Measurements from ENCODE around the gene GON4L.
"Not testable (repeated sequence)": the region's sequence is repeated elsewhere in the genome, so short reads cannot be mapped to it uniquely, and the experiment has no call there.

Gene GON4L

DNA sequence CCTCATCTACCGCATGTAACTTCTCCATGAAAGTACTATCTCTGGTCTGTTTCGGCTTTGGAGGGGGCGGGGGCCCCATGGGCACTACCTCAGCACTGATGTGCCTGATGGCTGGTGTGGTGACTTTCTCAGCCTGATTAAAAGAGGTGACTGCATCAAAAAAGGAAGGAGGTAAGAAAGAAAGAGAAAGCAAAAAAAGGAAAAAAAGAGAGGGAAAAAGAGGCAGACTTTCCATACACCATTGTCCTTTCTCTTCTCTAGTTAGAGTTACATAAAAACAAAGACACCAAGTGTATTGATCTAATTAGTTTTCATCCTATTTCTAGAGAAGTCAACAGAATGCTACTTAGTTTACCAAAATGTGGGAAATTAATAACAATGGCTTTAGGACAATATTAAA lies 43.3 kb downstream of the GON4L start:
- DNase-seq (no peak), ATAC-seq (no peak)

DNA sequence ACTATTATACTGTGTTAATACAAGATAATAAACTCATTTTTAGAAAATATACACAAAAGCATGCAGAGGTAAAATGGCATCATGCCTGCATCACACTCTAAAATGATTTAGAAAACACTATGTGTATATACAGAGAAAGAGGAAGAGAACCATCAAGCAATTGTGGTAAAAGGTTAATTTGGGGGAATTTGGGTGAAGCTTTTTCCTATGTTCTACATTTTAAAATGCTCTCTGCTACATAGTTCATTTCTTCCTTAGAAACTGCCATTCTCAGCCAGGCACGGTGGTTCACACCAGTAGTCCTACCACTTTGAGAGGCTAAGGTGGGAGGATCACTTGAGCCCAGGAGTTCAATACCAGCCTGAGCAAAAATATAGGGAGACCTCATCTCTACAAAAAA lies 44.1 kb downstream of the GON4L start:
- no peak for DNase-seq
- ATAC-seq = no peak

DNA sequence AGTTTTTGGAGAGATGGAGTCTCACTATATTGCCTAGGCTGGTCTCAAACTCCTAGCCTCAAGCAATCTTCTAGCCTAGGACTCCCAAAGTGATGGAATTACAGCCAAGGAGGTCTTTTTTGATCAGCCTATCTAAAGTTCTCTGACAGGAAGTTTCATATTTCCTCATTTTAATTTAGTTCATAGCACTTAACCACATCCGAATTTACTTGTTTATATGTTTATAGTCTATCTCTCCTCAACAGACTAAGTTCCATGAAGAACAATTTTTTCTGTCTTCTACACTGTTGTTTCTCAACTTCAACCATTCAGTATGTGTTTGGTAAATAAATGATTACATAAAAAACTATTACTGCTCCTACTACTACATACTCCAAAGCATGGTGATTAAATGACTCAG lies 47.9 kb downstream of the GON4L start:
- ATAC-seq (no peak), DNase-seq (no peak)

DNA sequence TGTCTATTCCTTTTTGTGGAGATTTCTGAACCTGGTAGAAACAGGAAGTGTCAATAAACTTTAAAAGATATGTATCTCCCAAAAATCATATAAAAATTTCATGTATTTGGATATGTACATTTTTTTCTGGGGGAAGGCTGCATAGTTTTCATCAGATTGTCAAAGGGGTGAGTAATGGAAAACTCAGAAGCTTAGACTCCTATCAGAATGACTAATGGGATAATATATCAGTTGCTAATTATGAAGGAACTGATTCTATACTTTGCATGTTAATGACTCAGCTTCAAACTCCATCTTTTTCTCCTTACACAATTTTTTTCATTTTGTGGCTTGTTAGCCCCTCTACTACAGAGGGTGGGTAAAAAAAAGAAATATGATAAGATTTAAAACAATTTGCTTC lies 55.9 kb downstream of the GON4L start:
- ATAC-seq (peak; percentile 65), DNase-seq (no peak)

DNA sequence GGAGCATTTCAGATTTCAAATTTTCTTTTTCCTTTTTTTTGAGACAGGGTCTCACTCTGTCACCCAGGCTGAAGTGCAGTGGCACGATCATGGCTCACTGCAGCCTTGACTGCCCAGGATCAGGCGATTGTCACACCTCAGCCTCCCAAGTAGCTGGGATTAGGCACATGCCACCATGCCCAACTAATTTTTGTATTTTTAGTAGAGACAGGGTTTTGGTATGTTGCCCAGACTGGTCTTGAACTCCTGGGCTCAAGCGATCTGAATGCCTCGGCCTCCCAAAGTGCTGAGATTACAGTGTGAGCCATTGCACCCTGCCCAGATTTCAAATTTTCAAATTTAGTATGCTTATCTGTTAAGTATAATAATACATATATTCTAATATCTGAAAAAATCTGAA lies 61.4 kb downstream of the GON4L start:
- DNase-seq, ATAC-seq: not testable (repeated sequence)

DNA sequence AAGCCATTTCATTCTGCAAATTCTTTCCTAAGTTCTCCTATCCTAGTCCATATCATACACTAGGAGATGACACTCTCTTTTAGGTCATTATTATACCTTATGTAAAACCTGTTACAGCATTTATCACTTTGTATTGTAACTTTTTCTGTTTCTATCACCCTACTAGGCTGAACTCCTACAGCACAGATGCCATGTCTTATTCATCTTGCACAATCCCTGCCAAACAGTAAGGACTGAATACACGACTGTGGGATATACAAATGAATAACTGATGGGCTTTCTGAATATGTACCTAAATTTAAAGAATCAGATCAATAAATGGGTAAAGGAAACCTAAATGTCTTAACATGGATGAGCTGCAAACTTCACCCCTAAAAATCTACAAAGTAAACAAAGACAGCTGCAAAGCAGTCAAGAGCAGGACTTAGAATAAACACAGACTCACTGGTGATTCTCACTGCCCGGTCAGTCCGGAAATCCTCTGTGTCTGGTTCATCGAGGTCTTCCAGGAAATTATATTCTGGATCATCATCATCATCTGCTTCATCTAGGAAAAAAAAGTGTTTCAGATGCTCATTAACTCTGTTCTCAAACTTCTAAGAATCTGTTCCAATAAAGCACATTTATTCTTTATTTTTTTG lies 62.3 kb downstream of the GON4L start:
- ATAC-seq = no peak
- no peak for DNase-seq

DNA sequence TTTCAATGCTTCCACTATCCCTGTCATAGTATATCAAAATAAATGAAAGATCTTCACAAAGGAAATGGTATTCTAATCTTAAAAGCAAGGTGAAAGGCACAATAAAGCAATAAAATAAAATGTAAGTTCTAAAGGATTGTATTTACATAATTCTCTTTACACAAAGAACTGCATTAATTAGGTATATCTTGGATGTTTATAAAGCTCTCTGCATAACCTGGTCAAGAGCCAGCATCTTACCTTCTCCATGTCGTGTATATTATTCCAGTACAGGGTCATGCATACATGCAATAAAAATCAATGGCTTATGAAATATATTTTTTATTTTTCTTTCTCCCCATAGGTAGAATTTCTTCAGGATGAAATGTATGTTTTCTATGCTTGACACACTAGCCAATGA lies 63.8 kb downstream of the GON4L start:
- ATAC-seq (no peak), DNase-seq (no peak)

DNA sequence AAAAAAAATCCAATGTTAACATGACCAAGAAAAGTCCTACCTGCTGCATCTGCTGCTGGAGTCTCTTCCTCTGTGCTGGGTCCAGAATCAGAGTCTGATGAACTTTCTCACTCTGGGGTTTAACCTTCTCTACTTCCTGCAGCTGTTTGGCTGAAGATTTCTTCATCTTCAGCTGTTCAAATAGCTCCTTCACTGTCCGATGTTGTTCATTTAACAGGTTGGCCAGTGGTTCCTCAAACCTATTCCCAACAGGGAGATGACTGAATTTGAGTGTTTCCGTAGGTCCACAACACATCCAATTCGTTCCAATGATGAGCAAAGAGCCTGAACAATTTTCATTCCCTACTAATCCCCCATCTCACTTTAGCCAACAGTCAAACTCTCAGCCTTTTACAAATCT lies 79.4 kb downstream of the GON4L start:
- DNase-seq (no peak), ATAC-seq (no peak)

DNA sequence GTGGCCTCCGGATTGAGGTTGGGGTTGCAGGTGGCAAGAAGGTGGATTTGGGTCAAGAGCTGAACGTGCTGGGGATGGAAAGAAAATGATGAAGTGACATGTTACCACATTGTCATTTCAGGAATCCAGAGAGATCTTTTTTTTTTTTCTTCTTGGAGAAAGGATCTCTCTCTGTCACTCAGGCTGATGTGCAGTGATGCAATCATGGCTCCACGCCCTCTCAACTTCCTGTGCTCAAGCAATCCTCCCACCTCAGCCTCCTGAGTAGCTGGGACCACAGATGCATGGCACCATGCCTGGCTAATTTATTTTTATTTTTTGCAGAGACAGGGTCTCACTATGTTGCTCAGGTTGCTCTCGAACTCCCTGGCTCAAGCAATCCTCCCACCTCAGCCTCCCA lies 80.6 kb downstream of the GON4L start:
- ATAC-seq (no peak), DNase-seq (no peak)

DNA sequence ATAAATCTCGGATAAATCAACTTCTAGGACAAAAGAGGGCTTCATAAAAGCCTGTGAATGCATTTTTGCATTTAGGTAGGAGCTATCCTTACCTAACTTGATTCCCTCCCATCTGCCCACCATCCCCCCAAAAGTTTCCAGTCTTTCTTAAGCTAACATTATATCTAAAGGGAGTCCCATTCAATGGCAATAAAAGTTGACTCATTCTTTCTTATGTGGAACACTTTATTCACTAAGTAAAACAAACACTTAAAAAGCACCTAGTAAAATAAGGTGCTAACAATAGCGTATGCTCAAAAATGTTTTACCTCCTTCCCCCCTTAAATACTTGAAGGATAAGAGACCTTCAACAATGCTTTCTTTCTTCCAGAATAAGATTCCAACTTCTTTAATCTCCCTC lies 83.8 kb downstream of the GON4L start:
- no peak for ATAC-seq
- no peak for DNase-seq

DNA sequence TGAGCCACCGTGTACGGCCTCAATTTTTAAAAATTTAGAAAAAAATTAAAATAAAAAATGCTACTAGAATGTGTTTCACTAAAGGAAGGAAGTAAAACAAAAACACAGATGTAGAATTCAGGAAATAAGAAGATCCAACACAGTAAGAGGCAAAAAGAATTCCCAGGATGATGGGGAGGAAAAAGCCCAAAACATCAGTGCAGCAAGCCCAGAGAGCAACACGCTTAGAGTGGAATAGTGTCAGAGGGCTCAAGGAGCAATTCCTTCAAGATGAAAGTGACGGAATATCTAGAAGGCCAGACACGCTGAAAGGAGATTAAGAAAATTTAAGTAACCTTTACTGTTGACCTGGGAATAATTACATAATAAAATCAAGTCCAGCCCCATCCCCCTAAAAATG lies 87.8 kb downstream of the GON4L start:
- DNase-seq = no peak
- ATAC-seq = no peak

DNA sequence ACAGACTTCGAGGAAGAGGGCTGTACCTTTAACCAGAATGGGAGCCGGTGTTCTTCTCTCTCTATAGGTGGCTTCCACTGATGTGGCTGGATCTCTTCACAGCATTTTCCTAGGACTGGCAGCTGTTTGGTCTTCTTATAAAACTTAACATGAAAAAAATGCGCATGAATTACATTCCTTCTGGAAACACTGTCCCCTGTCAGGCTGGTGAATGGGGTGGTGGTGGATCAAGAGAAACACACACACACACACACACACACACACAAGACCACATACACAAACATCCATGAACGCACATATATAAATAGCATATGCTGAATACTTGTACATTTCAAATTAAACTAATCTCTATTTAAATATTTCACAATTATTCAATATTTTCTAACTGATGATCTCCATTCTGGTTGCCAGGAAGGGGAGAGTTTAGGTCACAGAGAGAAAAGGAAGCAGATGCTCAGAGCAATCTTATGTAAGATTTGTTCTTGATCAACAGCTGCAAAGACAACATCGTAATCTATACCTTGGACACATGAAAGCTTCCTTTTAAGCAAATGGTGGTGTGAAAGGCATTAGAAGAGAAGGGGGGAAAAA lies 89.5 kb downstream of the GON4L start:
- DNase-seq, ATAC-seq: not testable (repeated sequence)

DNA sequence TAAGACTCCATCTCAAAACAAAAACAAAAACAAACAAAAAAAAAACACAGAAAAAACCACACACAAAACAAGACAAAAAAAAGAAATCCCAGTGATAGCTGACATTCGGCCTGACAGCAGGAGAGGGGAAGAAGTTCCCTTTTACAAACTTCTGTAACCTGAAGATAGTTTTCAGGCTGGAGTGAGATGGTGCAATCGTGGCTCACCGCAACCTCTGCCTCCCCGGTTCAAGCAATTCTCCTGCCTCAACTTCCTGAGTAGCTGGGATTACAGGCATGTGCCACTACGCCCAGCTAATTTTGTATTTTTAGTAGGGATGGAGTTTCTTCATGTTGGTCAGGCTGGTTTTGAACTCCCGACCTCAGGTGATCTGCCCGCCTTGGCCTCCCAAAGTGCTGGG lies 93.0 kb downstream of the GON4L start:
- ATAC-seq, DNase-seq: not testable (repeated sequence)

DNA sequence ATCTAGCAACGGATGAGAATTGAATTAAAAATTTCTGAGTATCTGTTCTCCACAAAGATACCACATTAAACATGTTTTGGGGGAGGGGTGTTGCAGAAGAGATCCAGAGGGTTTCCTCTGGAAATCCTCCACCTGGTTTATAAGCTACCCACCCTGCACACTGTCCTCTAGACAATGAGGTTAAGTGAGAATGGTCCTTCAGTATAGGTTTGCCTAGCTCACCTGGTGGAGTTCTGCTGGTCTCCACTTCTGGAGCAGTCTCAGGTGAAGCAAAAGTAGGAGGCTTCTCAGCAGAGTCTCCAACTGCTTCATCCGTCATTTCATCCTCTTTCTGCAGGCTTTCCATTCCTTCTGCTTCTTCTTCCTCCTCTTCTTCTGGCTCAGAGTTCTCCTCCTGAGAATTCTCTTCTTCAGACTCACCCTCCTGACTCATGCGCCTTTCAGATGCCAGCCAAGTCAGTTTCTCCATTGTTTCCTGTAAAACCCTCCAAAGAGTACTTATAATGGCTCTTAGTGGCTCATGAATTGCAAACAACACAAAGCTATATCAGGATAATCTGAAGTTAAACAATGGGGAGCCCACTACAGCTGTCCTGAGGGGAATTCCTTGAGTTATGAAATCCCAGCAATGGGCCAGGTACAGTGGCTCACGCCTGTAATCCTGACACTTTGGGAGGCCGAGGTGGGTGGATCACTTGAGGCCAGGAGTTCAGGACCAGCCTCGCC lies 93.8 kb downstream of the GON4L start:
- DNase-seq, ATAC-seq: not testable (repeated sequence)

DNA sequence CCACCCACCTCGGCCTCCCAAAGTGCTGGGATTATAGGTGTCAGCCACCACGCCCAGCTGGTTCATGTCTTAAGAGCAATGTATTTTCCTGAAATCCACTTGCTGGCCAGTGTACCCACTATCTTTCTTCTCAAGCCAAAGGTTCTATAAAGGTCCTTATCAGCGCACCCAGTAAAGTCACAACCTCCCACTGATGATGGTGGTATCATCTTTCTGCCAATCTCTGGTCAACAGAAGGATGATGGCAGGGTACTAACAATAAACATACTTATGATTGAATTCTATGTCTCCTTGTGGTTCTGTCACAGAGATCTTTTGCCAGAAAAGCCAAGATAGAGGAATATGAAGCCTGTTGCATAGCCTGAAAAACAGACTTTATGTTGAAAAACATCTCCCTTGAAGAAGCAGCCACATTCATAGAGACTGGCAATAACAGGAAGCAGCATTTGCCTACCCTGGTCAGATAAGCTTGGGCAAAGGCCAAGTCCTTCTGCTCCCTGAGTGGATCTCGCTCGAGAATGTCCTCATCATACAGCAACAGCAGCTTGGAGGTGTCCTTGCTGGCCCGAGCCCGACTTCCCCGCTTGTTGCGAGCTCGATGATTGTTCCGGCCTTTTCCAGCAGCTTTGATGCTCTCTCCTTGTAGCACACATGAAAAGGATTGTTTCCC lies 95.1 kb downstream of the GON4L start:
- DNase-seq = no peak
- no peak for ATAC-seq

DNA sequence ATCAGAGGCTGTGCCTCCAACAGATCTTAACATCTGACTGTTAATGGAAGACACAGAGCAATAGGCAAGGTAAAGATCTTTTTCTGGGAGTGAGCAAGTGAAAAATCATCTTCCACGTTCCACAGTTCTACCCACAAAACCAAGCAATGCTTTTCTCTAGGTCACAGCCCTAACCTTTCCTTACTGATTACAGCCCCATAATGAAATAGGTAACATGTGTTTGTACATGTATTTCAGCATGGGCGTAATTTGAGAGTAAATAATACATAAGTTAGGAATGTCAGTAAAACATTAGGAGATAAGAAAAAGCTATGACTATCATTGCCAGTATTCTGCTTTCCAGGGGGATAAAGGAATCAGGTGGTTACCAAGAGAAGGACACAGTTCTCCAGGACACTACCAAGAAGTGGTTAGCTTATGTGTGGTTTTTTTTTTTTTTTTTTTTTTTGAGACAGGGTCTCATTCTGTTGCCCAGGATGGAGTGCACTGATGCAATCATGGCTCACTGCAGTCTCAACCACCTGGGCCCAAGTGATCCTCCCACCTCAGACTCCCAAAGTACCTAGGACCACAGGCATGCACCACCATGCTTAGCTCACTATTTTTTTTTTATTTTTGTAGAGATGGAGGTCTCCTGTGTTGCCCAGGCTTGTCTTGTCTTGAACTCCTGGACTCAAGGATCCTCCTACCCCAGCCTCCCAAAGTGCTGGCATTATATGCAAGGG lies 96.1 kb downstream of the GON4L start:
- DNase-seq (no peak), ATAC-seq (no peak)

DNA sequence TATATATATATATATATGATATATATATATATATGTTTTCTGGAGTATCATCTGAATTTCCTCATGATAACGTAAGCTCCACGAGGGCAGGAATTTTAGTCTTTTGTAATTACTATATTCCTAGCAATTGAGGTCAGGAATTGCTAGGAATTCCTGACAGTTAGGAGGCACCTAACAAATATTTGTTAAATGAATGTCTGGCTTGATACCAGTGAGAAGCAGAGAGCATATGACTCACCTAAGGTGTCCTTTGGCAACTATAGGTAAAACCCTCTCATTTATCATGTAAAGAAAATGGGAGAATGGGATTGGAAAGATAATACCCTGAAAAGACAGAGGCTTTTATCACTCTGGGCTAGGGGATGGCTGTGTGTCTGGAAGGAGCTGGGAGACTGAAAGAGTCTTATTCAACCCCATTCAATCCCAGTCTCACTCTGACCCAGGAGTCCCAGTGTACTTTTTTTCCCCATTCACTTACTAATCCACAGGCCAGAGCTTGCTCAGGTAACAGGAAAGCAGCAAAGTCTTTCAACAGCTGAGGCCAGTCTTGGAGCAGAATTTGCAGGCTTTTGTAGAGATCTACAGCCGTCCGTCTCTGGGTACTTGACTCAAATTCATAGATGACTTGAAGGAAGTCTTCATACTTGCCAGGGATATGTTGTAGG lies 96.9 kb downstream of the GON4L start:
- ATAC-seq (no peak), DNase-seq (no peak)

DNA sequence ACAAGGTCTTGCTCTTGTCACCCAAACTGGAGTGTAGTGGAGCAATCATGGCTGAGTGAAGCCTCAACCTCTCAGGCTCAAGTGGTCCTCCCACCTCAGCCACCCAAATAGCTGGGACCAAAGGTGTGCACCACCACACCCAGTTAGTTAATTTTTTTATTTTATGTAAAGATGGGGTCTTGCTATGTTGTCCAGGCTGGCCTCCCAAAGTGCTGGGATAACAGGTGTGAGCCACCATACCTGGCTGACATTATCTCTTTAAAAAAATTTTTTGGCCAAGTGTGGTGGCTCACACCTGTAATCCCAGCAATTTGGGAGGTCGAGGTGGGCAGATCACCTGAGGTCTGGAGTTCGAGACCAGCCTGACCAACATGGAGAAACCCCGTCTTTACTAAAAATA lies 98.0 kb downstream of the GON4L start:
- not testable (repeated sequence) for ATAC-seq, DNase-seq

DNA sequence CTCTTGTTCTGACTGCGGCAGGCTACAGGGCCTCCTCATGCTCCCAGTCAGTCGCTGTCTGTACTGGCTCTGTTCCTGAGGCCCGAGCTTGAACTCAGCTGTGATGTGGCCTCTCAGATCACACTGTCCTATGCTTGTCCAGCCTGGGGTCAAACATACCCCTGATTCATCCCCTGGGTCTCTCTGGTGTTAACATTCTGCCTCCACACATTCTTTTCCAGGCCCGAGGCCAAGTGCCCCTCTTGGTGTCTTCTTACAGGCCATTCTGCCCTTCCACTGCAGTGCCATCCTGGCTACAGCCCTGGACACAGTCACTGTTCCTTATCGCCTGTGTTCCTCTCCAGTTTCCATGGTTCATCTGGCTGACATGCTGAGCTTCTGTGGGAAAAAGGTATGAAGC lies 108.9 kb downstream of the GON4L start:
- ATAC-seq = not testable (repeated sequence)

DNA sequence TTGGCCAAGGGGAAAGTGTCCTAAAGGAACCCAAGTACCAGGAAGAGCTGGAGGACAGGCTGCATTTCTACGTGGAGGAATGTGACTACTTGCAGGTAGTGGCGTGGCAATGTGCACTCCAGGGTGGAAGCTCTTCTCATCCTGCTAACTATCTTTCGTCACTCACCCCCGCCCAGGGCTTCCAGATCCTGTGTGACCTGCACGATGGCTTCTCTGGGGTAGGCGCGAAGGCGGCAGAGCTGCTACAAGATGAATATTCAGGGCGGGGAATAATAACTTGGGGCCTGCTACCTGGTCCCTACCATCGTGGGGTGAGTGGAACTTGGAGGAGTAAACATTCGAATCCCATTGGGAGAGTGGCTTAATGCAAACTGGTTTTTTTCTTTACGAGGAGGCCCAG lies 109.4 kb downstream of the GON4L start:
- not testable (repeated sequence) for ATAC-seq, DNase-seq

More for the DNA sequence above, 108.9 kb downstream of the GON4L start:
- DNase-seq = not testable (repeated sequence)
